GM21717 (cell line): Measurements from ENCODE around the gene ZYX.
A peak's percentile ranks its signal among the peaks of the same experiment; 100 is the strongest.

Experiments
- ATAC-seq: cut with Tn5 transposase; IDR thresholded peaks from one replicate; pipeline ENCODE4 v1.9.1; 2021; ENCODE audit warnings: mild to moderate bottlenecking, moderate library complexity; ENCODE audit not compliant: unreplicated experiment

Gene ZYX, protein sequence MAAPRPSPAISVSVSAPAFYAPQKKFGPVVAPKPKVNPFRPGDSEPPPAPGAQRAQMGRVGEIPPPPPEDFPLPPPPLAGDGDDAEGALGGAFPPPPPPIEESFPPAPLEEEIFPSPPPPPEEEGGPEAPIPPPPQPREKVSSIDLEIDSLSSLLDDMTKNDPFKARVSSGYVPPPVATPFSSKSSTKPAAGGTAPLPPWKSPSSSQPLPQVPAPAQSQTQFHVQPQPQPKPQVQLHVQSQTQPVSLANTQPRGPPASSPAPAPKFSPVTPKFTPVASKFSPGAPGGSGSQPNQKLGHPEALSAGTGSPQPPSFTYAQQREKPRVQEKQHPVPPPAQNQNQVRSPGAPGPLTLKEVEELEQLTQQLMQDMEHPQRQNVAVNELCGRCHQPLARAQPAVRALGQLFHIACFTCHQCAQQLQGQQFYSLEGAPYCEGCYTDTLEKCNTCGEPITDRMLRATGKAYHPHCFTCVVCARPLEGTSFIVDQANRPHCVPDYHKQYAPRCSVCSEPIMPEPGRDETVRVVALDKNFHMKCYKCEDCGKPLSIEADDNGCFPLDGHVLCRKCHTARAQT

GRCh38 chr7:143380646-143381426 lies at the start of gene ZYX:
Gene ZYX, plus strand, starts transcription at chr7:143381345. Its CDS starts 227 bp downstream, at chr7:143381572.
- peak; percentile 85 for ATAC-seq

- no peak for ATAC-seq
Observed at GRCh38 chr7:143334244-143334643, 46.9 kb upstream of the ZYX start.

DNA sequence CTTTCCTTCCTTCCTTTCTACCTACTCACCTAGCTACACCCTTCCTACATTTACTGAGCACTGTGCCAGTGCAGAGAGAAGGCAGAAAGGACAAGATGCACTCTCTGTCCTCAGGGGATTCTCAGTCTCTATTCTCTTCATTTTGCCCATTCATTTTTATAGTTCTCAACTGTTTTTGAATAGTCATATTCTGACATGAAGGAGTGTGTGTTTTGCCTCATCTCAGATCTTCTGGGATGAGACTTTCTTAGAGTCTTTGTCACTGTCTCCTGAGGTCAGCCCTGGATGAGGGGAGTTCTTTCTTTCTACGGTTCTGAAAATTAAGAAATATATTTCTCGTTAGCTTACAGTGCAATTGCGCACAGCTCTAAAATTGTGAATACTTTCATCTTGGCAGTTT lies 43.9 kb upstream of the ZYX start:
- ATAC-seq, result no peak

DNA sequence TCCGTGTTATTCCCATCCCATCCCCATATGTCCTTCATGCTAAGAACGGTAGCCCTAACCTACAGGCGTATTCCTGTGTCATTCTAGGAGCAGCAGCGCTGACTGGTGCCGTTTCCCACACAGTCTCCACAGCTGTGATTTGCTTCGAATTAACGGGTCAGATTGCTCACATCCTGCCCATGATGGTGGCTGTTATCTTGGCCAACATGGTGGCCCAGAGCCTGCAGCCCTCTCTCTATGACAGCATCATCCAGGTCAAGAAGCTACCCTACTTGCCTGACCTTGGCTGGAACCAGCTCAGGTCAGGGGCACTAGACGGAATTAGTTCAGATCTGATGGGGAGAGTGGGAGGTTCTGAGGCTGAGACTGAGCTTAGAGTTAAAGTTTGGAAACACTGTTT lies 39.3 kb upstream of the ZYX start:
- no peak for ATAC-seq

DNA sequence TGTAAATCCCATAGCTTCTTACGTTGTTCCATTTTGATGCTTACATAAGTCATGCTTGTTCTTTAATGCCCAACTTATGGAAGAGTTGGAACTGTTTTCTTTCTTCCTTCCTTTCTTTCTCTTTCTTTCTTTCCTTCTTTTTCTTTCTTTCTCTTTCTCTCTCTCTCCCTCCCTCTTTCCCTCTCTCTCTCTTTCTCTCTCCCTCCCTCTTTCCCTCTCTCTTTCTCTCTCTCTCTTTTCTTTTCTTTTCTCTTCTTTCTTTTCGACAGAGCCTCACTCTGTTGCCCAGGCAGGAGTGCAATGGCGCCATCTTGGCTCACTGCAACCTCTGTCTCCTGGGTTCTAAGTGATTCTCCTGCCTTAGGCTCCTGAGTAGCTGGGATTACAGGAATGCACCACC lies 37.5 kb upstream of the ZYX start:
- no peak for ATAC-seq

GRCh38 chr7:143345428-143345900 lies 35.7 kb upstream of the ZYX start:
- ATAC-seq, result peak; percentile 56

GRCh38 chr7:143346018-143346417 lies 35.1 kb upstream of the ZYX start:
- ATAC-seq, result no peak

DNA sequence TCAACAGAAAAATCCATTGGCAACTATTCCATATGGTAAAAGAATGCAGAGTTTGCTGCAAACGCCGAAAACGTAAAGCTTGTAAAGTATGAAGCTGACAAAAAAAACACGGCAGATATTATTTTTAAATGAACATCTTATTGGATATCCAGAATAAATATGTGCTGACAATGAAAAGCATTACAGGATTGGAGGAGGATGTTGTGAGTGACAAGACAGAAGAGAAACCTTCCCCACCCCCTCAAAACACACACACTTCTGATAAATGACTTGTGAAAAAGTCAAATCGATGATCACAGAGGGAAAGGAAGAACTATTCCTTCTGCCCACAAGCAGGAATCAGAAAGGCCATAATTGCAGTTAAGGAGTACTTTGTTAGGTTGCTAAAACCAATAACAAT lies 33.2 kb upstream of the ZYX start:
- ATAC-seq, result no peak

GRCh38 chr7:143351060-143351459 lies 30.1 kb upstream of the ZYX start:
- no peak for ATAC-seq

GRCh38 chr7:143351574-143351973 lies 29.6 kb upstream of the ZYX start:
- ATAC-seq, result no peak

DNA sequence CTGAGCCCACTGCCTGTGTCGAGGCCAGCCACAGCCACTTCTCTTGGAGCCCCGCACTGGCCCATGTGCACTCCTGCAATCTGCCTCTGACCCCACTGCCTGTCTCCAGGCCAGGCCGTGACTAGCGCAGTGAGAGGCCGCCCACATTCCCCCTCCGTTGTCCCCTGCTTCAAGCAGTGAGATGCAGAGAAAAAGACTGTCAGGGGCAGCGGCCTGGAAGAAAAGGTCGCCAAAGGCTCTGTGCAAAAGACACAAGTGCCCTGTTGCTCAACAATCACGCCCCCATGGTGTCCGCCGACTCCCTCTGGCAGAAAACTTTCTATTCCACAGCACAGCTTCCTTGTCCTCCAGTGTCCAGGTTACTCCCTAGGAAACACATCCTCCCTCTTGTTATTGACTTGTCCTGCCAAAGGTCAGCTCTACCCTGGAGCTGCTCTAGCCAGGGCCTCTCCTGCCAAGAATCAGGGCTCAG lies 28.6 kb upstream of the ZYX start:
- ATAC-seq, result no peak

DNA sequence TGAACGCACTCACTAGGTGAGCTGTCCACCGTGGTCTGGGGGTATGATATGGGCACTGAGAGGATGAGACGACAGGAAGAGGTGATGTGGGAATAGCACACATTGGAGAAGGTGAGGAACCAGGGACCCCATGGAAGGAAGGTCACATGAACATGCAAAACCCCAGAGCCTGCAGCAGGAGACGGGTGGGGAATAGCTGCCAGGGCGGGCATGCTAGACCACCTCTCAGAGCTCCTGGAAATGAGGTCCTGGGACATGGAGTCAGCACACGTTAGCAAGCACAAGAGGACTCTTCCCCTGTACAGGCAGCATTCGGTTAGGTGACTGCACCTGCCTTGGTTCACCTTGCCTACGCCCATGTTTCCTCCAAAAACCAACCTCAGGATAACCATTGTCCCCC lies 26.8 kb upstream of the ZYX start:
- no peak for ATAC-seq

DNA sequence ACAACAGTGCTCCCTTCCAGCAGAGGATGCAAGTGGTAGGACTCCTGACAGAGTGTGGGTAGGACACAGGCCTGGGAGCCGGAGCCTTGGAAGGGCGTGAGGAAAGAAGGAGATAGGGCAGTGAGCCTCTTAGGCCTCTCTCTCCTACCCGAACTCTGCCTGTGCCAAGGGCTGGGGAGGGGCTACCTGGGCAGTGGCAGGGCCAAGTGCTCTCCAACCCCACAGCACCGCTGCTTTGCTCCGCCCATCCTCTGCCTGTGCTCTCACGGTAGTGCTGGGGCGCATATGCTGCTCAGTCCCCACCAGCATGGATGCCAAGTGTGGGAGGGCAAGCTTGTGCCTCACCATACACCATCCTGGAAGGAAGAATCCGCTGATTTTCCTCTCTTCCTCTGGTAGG lies 26.2 kb upstream of the ZYX start:
- ATAC-seq, result no peak

- ATAC-seq, result no peak
Observed at GRCh38 chr7:143355450-143356385, 25.4 kb upstream of the ZYX start.

DNA sequence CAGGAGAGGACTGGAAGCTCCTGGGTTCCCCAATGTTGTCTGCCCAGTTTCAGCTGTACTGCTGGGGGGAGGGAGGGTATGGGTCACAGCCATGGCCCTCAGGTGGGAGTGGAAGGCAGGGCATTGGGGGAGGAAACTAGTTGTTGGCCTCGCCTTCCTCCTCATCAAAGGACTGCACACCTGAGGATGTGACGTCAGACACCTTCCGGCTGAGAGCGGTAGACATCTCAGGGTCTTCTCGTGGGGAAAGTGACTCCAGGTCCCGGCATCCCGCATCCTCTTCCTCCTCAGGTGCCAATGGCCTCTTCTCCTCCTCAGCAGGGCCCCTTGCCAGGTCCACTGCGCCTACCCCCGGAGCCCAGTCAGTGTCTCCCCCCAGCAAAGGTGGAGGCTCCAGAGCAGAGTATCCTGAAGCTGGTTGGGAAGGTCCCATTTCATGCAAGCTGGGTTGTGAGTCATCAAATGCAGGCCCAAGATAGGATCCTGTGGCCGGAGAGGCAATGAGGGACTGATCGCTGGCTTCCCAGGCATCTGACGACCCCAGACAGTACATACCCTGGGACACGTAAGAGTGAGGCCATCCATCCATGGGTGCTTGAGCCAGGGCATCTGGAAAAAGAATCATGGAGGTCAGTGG lies 24.6 kb upstream of the ZYX start:
- no peak for ATAC-seq

DNA sequence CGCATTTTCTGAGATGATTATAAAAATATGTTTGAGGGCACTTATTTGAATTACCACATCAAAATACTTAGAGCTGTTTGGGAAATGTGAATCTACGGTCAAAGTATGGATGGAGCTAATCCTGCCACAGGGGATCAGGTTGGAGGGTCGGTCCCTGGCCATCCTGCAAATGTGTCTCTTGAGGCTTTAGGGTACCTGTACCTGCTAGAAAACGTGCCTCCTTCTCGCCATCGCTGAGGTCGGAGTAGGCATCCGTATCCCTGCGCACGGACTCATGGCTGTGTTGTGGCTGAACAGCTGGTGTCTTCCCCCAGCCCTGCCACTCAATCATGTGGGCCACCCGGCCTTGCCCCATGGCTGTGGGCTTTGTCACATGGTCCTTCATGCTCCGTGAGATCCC lies 22.5 kb upstream of the ZYX start:
- no peak for ATAC-seq

DNA sequence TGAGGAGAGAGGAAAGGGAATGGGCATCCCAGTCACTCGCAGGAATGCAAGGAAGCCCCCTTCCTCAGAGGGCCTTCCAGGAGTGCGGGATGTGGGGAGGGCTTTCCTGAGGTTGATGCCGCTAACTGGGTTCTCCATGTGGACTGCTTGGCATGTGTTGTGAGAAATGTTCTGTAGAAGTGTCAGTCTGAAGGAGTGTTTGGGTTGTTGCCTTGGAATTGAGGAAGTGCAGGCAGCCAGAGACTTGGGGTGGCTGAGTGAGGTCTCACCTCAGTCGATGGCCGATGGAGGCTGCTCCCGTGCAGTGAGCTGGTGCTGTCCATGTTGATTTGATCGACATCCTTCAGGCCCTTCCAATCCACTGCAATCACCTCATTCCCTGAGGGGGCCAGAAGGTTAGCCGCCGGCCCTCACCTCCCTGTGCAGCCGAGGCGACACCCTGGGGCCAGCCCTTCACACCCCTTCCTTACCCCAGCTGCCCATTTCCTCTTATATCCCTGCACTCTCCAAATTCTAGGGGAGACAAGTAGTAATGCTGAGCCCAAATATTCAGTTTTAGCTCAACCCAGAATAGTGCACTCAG lies 21.3 kb upstream of the ZYX start:
- no peak for ATAC-seq

DNA sequence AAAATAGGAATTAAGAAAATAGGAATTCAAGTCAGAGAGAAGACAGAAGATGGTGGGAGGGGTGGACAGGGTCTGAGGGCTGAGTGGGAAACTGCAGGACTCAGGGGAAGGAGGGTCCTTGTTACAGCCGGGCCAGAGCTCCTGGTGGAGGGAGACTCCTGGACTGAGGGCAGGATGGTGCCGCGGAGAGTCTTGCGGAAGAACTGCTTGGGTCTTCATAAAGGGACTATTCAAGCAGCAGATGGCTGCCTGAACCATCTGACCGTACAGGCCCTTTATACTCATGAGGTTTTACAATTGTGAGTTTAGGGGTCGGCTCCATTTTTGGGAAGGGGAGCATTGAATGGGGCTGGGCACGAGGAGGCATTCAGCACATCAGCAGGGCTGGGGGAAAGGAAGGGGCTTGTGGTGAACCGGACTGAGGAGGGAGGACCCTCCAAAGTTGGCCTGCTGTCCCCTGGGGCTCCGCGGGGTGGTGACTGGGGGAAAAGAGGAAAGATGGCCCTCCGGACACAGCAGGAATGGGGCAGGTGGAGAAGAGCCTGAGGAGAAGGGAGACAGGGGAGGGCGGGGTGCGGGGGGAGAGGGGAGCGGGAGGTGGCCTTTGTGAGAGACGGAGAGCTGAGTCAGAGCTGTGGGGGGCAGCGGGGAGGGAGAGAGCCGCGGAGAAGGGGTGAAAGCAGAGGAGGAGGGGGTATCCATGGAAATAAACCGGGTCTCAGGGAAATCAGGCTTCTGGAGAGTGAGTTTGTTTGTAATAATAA lies 20.2 kb upstream of the ZYX start:
- ATAC-seq, result no peak

DNA sequence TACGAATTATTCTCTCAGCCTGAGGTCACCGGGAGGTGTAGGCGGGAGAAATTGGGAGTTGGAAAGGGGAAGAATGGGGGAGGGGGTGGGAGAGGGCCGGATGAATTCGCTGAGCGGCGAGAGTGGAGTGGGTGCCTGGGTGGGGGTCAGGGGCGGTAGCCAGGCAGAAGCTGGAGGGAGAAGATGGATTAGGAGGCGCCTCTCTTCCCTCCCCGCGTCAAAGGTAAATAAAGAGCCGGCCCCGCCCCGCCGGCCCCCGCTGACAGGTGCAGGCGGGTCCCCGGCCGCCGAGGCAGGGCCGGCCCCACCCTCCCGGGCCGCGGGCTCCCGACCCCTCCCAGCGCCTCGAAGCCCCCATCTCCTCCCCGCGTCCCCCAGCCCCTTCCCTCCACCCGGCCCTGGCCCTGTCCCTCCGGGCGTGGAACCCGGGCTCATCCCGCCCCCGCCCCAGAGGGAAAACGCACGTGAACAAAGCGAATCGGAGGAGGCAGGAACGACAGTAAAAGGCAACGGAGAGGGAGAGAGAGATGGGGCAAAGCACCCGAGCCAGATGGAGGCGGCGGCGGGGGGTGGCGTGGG lies 19.5 kb upstream of the ZYX start:
- no peak for ATAC-seq
